Measurements from ENCODE around the gene ALK.

Gene ALK

DNA sequence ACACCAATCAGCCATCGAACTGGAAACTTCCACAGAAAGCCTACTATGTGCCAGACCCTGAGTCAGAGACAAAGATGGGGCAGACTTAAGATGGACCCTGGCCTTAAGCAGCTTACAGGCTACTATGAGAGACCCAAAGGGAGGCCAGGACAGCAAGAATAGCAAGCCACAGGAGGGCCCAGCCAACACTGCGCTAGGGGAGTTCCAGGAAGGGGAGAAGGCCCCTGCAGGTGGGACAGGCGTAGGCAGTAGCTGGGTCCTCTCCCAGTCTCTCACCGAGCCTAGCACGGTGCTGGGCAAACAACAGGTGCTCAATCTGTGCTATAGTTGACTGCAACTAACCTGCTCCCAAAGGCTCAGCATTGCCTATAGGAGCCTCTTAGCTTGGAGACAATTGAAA, 670.0 kb downstream of the ALK start:
- Histone ChIP-seq H3K4me3 (ENCODE audit: low read depth in 1 of 2, low read length in 2 of 2) (no peak overlapping the region), H3K36me3 (ENCODE audit: insufficient read depth, low read length) (no peaks in the 10 kb centered on the region), H3K9ac (ENCODE audit: low read depth, low read length) (no peak overlapping the region), H3K79me2 (ENCODE audit: insufficient read depth, low read length) (no peaks in the 10 kb centered on the region), H4K20me1 (ENCODE audit: insufficient read depth, low read length) (peaks cover 4% of the 10 kb centered on the region; the same call in 1 of the 2 replicates), H3K9me3 (ENCODE audit: insufficient read depth, low read length, severe bottlenecking) (no peaks in the 10 kb centered on the region), H3K27me3 (ENCODE audit: insufficient read depth, low read length, poor library complexity) (no peaks in the 10 kb centered on the region), H3K4me2 (ENCODE audit: insufficient read depth, low read length) (no peak overlapping the region), H2AFZ (ENCODE audit: low read depth, low read length) (no peak overlapping the region), H3K27ac (ENCODE audit: low read length) (no peak overlapping the region), H3K4me1 (ENCODE audit: insufficient read depth, low read length) (no peaks in the 10 kb centered on the region)
- DNase-seq (no peak), ATAC-seq (ENCODE audit: insufficient read depth, low read depth) (no peak)
- TF ChIP-seq, protein P1, sequence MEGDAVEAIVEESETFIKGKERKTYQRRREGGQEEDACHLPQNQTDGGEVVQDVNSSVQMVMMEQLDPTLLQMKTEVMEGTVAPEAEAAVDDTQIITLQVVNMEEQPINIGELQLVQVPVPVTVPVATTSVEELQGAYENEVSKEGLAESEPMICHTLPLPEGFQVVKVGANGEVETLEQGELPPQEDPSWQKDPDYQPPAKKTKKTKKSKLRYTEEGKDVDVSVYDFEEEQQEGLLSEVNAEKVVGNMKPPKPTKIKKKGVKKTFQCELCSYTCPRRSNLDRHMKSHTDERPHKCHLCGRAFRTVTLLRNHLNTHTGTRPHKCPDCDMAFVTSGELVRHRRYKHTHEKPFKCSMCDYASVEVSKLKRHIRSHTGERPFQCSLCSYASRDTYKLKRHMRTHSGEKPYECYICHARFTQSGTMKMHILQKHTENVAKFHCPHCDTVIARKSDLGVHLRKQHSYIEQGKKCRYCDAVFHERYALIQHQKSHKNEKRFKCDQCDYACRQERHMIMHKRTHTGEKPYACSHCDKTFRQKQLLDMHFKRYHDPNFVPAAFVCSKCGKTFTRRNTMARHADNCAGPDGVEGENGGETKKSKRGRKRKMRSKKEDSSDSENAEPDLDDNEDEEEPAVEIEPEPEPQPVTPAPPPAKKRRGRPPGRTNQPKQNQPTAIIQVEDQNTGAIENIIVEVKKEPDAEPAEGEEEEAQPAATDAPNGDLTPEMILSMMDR (IDR thresholded peaks at IDR 0.05; ENCODE audit: borderline replicate concordance, extremely low read depth, low read length, poor library complexity, severe bottlenecking), result no peak
- TF ChIP-seq EZH2 (IDR thresholded peaks at IDR 0.05; ENCODE audit: borderline replicate concordance, low read depth, low read length, severe bottlenecking), result no peak

DNA sequence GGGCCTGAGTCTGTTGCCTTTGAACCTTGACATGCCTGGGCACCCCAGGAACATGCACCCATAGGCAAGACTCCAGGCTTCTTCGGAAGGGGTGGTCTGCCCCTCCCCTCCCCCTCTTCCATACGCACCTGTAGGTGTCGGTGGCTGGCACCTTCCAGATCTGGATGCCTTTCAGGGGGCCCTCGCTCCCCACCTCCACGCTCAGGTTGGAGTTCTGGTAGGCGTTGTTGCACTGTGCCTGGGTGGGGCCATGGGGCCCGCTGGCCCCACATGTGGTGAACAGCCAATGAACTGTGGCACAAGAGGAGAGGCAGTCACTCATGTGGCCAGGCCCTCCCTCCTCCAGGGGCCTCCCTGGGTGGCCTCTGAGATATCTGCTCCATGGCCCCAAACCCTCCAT, 670.4 kb downstream of the ALK start:
- no peak for DNase-seq
- Histone ChIP-seq H2AFZ (ENCODE audit: low read depth, low read length) (no peak overlapping the region), H3K27ac (ENCODE audit: low read length) (no peak overlapping the region), H3K27me3 (ENCODE audit: insufficient read depth, low read length, poor library complexity) (no peaks in the 10 kb centered on the region), H3K4me2 (ENCODE audit: insufficient read depth, low read length) (no peak overlapping the region), H3K79me2 (ENCODE audit: insufficient read depth, low read length) (no peaks in the 10 kb centered on the region), H3K4me3 (ENCODE audit: low read depth in 1 of 2, low read length in 2 of 2) (no peak overlapping the region), H3K4me1 (ENCODE audit: insufficient read depth, low read length) (no peaks in the 10 kb centered on the region), H3K9ac (ENCODE audit: low read depth, low read length) (no peak overlapping the region), H4K20me1 (ENCODE audit: insufficient read depth, low read length) (peaks cover 4% of the 10 kb centered on the region; the same call in 1 of the 2 replicates), H3K9me3 (ENCODE audit: insufficient read depth, low read length, severe bottlenecking) (no peaks in the 10 kb centered on the region), H3K36me3 (ENCODE audit: insufficient read depth, low read length) (no peaks in the 10 kb centered on the region)
- no peak for ATAC-seq (ENCODE audit: insufficient read depth, low read depth)
- TF ChIP-seq, protein P1 (IDR thresholded peaks at IDR 0.05; ENCODE audit: borderline replicate concordance, extremely low read depth, low read length, poor library complexity, severe bottlenecking), result no peak
- no peak for TF ChIP-seq EZH2 (IDR thresholded peaks at IDR 0.05; ENCODE audit: borderline replicate concordance, low read depth, low read length, severe bottlenecking)

DNA sequence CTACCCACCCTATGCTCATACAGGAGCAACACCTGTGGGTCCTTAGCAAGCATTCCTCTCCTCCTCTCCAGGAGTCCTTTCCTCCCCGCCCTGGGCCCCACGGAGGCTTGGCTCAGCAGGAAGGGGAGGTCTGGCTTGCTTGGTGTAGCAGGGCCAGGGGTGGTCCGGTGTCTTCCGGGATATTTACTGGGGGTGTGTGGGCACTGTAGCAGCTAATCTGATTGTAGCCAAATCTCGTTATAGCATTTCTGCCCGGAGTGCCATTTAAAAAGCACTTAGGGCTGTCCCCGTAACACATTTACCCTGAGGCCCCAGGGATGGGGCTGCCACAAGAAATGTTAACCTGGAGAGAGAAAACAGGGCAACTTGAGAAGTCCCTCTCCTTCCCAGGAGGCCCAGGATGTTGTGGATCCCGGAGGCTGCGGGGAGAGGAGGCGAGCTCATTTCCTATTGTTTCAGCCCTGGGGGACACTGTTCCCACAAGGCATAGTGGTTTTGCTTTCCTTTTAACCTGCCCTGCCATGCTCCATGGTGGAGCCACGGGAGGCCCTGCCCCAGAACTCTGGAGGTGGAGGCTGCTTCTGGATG, 671.6 kb downstream of the ALK start:
- Histone ChIP-seq H2AFZ (ENCODE audit: low read depth, low read length) (no peak overlapping the region), H4K20me1 (ENCODE audit: insufficient read depth, low read length) (peaks cover 4% of the 10 kb centered on the region; the same call in 1 of the 2 replicates), H3K79me2 (ENCODE audit: insufficient read depth, low read length) (no peaks in the 10 kb centered on the region), H3K36me3 (ENCODE audit: insufficient read depth, low read length) (no peaks in the 10 kb centered on the region), H3K4me3 (ENCODE audit: low read depth in 1 of 2, low read length in 2 of 2) (no peak overlapping the region), H3K27ac (ENCODE audit: low read length) (no peak overlapping the region), H3K27me3 (ENCODE audit: insufficient read depth, low read length, poor library complexity) (no peaks in the 10 kb centered on the region), H3K4me2 (ENCODE audit: insufficient read depth, low read length) (no peak overlapping the region), H3K9ac (ENCODE audit: low read depth, low read length) (no peak overlapping the region), H3K9me3 (ENCODE audit: insufficient read depth, low read length, severe bottlenecking) (no peaks in the 10 kb centered on the region), H3K4me1 (ENCODE audit: insufficient read depth, low read length) (no peaks in the 10 kb centered on the region)
- DNase-seq (no peak), ATAC-seq (ENCODE audit: insufficient read depth, low read depth) (no peak)
- TF ChIP-seq, protein P1 (IDR thresholded peaks at IDR 0.05; ENCODE audit: borderline replicate concordance, extremely low read depth, low read length, poor library complexity, severe bottlenecking), result no peak
- TF ChIP-seq EZH2 (IDR thresholded peaks at IDR 0.05; ENCODE audit: borderline replicate concordance, low read depth, low read length, severe bottlenecking), result no peak

Measured in DND-41 (cell line).